Measurements from ENCODE around the gene FOXO1. TPM values are rescaled to one million over a fixed set of nuclear protein-coding genes. Genes with fewer than 3 reads are reported as not detected.
A peak's percentile ranks its signal among the peaks of the same experiment; 100 is the strongest.

FOXO1 gene
- total RNA-seq, 1 donor from 2014 or later, result 31.7 TPM

DNA sequence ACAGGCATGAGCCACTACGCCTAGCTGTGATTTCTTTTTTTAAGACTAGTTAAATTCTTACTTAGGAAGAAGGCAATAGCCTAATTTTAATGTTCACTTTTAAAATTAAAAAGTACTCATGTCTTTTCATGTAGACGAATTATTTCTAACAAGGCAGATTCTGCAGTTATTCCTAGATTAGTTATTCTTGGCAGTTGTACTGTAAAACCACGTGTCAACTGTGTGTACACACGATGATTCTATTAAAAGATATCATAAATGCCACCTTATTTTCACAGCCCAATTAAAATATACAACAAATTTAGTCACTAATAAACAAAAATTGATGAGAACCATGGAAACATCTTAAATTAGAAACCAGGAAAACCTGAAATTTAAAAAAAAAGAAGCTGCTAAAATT is 10.6 kb upstream of the FOXO1 start:
- DNase-seq (ENCODE audit: low spot score in 2 of 2, unreplicated experiment in 2 of 2), result no peak
- Mint-ChIP-seq H3K4me1 (peaks cover 24% of the 10 kb centered on the region), H3K36me3 (no peaks in the 10 kb centered on the region), H3K9me3 (no peaks in the 10 kb centered on the region), H3K4me3 (no peak overlapping the region), H3K27me3 (ENCODE audit: low read depth) (no peaks in the 10 kb centered on the region), H3K27ac (no peak overlapping the region)
- TF ChIP-seq, protein P1, sequence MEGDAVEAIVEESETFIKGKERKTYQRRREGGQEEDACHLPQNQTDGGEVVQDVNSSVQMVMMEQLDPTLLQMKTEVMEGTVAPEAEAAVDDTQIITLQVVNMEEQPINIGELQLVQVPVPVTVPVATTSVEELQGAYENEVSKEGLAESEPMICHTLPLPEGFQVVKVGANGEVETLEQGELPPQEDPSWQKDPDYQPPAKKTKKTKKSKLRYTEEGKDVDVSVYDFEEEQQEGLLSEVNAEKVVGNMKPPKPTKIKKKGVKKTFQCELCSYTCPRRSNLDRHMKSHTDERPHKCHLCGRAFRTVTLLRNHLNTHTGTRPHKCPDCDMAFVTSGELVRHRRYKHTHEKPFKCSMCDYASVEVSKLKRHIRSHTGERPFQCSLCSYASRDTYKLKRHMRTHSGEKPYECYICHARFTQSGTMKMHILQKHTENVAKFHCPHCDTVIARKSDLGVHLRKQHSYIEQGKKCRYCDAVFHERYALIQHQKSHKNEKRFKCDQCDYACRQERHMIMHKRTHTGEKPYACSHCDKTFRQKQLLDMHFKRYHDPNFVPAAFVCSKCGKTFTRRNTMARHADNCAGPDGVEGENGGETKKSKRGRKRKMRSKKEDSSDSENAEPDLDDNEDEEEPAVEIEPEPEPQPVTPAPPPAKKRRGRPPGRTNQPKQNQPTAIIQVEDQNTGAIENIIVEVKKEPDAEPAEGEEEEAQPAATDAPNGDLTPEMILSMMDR (IDR thresholded peaks at IDR 0.05; ENCODE audit: unreplicated experiment), result no peak

DNA sequence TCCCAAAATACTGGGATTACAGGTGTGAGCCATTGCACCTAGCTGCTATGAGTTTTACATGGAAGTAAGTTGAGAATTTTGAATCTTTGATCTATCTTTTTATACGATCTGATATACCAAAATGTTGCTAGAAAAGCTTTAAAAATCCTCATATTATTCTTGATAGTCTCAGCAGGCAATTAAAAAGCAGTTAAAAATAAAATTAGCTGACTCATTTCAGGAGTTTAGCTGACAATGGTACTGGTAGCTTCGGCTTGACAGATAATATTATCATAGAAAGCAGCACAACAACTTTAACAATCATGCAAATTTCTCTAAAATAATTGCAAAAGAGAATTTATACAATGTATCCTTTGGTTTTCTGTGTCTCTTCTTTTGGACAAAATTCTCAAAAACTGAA is 9.6 kb upstream of the FOXO1 start:
- DNase-seq (ENCODE audit: low spot score in 2 of 2, unreplicated experiment in 2 of 2), result no peak
- no peaks in the 10 kb centered on the region for H3K36me3 Mint-ChIP-seq
- no peaks in the 10 kb centered on the region for H3K9me3 Mint-ChIP-seq
- no peaks in the 10 kb centered on the region for H3K27me3 Mint-ChIP-seq (ENCODE audit: low read depth)
- no peak overlapping the region for H3K27ac Mint-ChIP-seq
- TF ChIP-seq, protein P1 (IDR thresholded peaks at IDR 0.05; ENCODE audit: unreplicated experiment), result no peak
- H3K4me3 Mint-ChIP-seq, result no peak overlapping the region
- peaks cover 20% of the 10 kb centered on the region for H3K4me1 Mint-ChIP-seq

DNA sequence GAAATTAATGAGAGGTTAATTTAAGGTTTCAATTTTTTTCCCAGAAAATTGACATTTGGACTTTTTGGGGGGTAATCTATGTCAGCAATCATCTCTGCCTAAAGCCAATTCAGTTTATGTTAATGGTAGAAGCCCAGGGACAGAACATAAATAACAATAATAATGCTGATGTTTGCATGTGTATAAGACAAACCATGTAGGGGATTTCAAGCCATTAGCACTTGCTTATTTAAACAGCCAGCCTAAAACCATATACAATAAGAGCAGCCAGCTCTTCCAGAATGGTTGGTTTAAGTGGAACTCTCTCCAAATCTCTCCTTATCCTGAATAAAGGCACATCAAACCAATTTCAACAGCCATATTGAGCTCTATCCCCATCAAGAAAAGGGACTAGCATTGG is 7.0 kb upstream of the FOXO1 start:
- H3K27ac Mint-ChIP-seq, result no peak overlapping the region

DNA sequence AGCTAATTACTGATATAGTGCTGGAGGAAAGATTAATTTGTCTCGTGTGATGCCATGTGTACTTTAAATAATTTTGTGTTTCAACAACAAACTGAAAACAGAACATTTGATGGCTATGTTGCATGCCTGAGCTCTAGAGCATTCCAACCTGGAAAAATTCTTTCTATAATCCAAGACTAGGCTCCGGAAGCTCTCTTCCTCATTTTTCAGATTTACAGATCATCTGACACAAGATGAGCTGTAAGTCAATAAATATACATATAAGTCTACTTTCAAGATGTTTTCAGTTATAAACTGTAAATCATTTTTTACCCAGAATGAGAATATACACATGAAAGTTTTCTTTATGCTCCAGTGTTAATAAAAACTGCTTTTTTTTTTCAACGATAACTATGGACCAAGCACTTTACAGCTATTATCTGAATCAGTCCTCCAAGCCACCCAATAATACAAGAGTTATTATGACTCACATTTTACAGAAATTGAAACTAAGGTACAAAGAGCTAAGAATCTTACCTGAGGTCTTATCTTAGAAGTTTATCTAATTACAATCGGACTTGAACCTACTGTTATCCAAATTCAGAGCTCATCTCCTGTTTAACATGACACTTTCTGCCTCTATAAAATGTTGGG is 6.4 kb upstream of the FOXO1 start:
- no peak overlapping the region for H3K4me3 Mint-ChIP-seq
- no peaks in the 10 kb centered on the region for H3K36me3 Mint-ChIP-seq
- peak overlapping the region; percentile 83 for H3K27ac Mint-ChIP-seq
- H3K9me3 Mint-ChIP-seq, result no peaks in the 10 kb centered on the region
- no peak for DNase-seq (ENCODE audit: low spot score in 2 of 2, unreplicated experiment in 2 of 2)
- H3K27me3 Mint-ChIP-seq (ENCODE audit: low read depth), result no peaks in the 10 kb centered on the region
- TF ChIP-seq, protein P1 (IDR thresholded peaks at IDR 0.05; ENCODE audit: unreplicated experiment), result no peak
- H3K4me1 Mint-ChIP-seq, result peaks cover 30% of the 10 kb centered on the region

More for the DNA sequence above, 7.0 kb upstream of the FOXO1 start:
- Mint-ChIP-seq H3K27me3 (ENCODE audit: low read depth) (no peaks in the 10 kb centered on the region), H3K36me3 (no peaks in the 10 kb centered on the region), H3K4me3 (no peak overlapping the region), H3K4me1 (peaks cover 24% of the 10 kb centered on the region), H3K9me3 (no peaks in the 10 kb centered on the region)
- TF ChIP-seq, protein P1 (IDR thresholded peaks at IDR 0.05; ENCODE audit: unreplicated experiment), result no peak
- no peak for DNase-seq (ENCODE audit: low spot score in 2 of 2, unreplicated experiment in 2 of 2)

DNA sequence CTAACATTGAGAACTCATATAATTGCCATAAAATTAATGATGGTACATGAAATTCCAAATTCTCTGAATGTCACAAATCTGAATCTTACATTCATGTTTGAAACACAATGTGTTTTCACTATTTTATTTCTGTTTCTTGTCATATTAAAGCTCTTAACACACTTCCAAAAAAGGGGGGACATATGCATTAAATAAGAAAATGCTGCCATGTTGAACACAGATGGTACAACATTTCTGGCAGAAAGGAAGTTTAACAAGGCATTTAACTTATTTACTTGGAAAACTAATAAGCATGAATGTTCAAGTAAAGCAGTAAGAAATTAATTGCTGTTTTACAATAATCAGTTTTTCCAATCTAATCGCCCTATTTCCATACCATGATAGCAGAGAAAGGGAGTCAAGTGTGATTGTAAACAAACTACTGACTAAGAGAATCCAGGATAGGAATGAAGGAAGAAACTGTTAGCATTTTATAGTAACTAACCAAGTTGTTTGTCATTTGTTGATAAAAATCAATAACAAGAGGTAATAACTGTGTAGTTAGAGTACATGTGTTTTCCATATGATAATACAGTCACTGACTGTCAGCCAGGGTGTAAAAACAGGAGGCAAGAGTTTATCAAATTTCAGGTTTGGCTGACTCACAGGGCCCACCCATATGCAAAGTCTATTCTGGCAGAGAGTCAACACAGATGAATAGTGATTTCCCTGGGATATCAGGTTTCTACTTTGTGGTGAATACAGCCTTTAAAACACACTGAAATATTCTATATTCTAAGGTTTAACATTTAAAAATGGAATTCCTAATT is 5.7 kb upstream of the FOXO1 start:
- no peaks in the 10 kb centered on the region for H3K9me3 Mint-ChIP-seq
- H3K4me3 Mint-ChIP-seq, result no peak overlapping the region
- H3K4me1 Mint-ChIP-seq, result peaks cover 36% of the 10 kb centered on the region
- TF ChIP-seq, protein P1 (IDR thresholded peaks at IDR 0.05; ENCODE audit: unreplicated experiment), result no peak
- H3K36me3 Mint-ChIP-seq, result no peaks in the 10 kb centered on the region
- no peaks in the 10 kb centered on the region for H3K27me3 Mint-ChIP-seq (ENCODE audit: low read depth)
- H3K27ac Mint-ChIP-seq, result peak overlapping the region; percentile 83
- DNase-seq (ENCODE audit: low spot score in 2 of 2, unreplicated experiment in 2 of 2), result no peak
